Effector memory CD4-positive, alpha-beta T cell (primary cell): ENCODE data around the gene UBE2N.
"Not testable (repeated sequence)": the region's sequence is repeated elsewhere in the genome, so short reads cannot be mapped to it uniquely, and the experiment has no call there.

Source experiments
- DNase-seq, 3 donors: peaks; one replicate each; pipeline ENCODE4 v3.0.0-alpha.2; 2020
- H3K27ac ChIP-seq: 2 replicates; pipeline ENCODE4 v1.7.0; 2013; ENCODE audit warnings: mild to moderate bottlenecking, low read length, moderate library complexity; ENCODE audit not compliant: insufficient read depth, poor library complexity, severe bottlenecking
- H3K27me3 ChIP-seq: replicated peaks from 2 replicates; pipeline ENCODE4 v1.7.0; 2013; ENCODE audit warnings: mild to moderate bottlenecking, low read length; ENCODE audit not compliant: insufficient read depth, control insufficient read depth, poor library complexity, severe bottlenecking
- H3K36me3 ChIP-seq: 2 replicates; pipeline ENCODE4 v1.7.0; 2013; ENCODE audit warnings: mild to moderate bottlenecking, low read length, moderate library complexity; ENCODE audit not compliant: control insufficient read depth, insufficient read depth
- H3K4me1 ChIP-seq: 2 replicates; pipeline ENCODE4 v1.7.0; 2013; ENCODE audit warnings: low read length, mild to moderate bottlenecking; ENCODE audit not compliant: control insufficient read depth, insufficient read depth, poor library complexity, severe bottlenecking
- H3K4me3 ChIP-seq: 2 replicates; pipeline ENCODE4 v1.7.0; 2013; ENCODE audit warnings: low read length, low read depth, mild to moderate bottlenecking; ENCODE audit not compliant: insufficient read depth, poor library complexity, severe bottlenecking
- H3K9me3 ChIP-seq: 2 replicates; pipeline ENCODE4 v1.7.0; 2013; ENCODE audit warnings: mild to moderate bottlenecking, low read length, moderate library complexity; ENCODE audit not compliant: control insufficient read depth

The UBE2N gene

GRCh38 chr12:93413064-93413463, 28.7 kb downstream of the UBE2N start:
- H3K4me3 ChIP-seq = no peak overlapping the region
- H3K27me3 ChIP-seq = no peaks in the 10 kb centered on the region
- H3K36me3 ChIP-seq = peaks cover 21% of the 10 kb centered on the region
- H3K9me3 ChIP-seq = no peaks in the 10 kb centered on the region
- H3K27ac ChIP-seq = no peak overlapping the region
- no peak for DNase-seq
- H3K4me1 ChIP-seq = peaks cover 9% of the 10 kb centered on the region

GRCh38 chr12:93412396-93412795, 29.4 kb downstream of the UBE2N start:
- H3K36me3 ChIP-seq = peaks cover 21% of the 10 kb centered on the region
- not testable (repeated sequence) for H3K27me3 ChIP-seq, H3K4me3 ChIP-seq, H3K4me1 ChIP-seq, H3K9me3 ChIP-seq, DNase-seq, H3K27ac ChIP-seq

- H3K27me3 ChIP-seq, DNase-seq, H3K4me1 ChIP-seq, H3K4me3 ChIP-seq, H3K9me3 ChIP-seq: not testable (repeated sequence)
- Histone ChIP-seq H3K36me3 (peaks cover 21% of the 10 kb centered on the region), H3K27ac (peak overlapping the region; percentile 13)
Observed at GRCh38 chr12:93411060-93411459, 30.7 kb downstream of the UBE2N start.

- not testable (repeated sequence) for H3K27ac ChIP-seq, H3K4me1 ChIP-seq, H3K4me3 ChIP-seq, DNase-seq, H3K9me3 ChIP-seq, H3K27me3 ChIP-seq
- H3K36me3 ChIP-seq = peaks cover 21% of the 10 kb centered on the region
Observed at GRCh38 chr12:93409343-93410187, 32.2 kb downstream of the UBE2N start.

GRCh38 chr12:93408813-93409212, 32.9 kb downstream of the UBE2N start:
- H3K4me3 ChIP-seq = no peak overlapping the region
- H3K27ac ChIP-seq = no peak overlapping the region

GRCh38 chr12:93407963-93408283, 33.8 kb downstream of the UBE2N start:
- Histone ChIP-seq H3K4me1 (no peaks in the 10 kb centered on the region), H3K9me3 (no peaks in the 10 kb centered on the region), H3K27ac (no peak overlapping the region), H3K36me3 (peaks cover 21% of the 10 kb centered on the region), H3K4me3 (no peak overlapping the region), H3K27me3 (no peaks in the 10 kb centered on the region)
- DNase-seq = no peak

More at GRCh38 chr12:93408813-93409212, 32.9 kb downstream of the UBE2N start:
- Histone ChIP-seq H3K27me3 (no peaks in the 10 kb centered on the region), H3K9me3 (no peaks in the 10 kb centered on the region), H3K36me3 (peaks cover 21% of the 10 kb centered on the region), H3K4me1 (peaks cover 3% of the 10 kb centered on the region)
- DNase-seq = no peak

GRCh38 chr12:93407054-93407962, 34.4 kb downstream of the UBE2N start:
- Histone ChIP-seq H3K9me3 (no peaks in the 10 kb centered on the region), H3K27ac (no peak overlapping the region), H3K36me3 (peaks cover 21% of the 10 kb centered on the region), H3K4me1 (no peaks in the 10 kb centered on the region), H3K27me3 (no peaks in the 10 kb centered on the region), H3K4me3 (no peak overlapping the region)
- DNase-seq = no peak

GRCh38 chr12:93404961-93405849, 36.5 kb downstream of the UBE2N start:
- no peaks in the 10 kb centered on the region for H3K4me1 ChIP-seq
- H3K36me3 ChIP-seq = peaks cover 13% of the 10 kb centered on the region
- no peak overlapping the region for H3K27ac ChIP-seq
- no peaks in the 10 kb centered on the region for H3K27me3 ChIP-seq
- H3K4me3 ChIP-seq = no peak overlapping the region
- no peaks in the 10 kb centered on the region for H3K9me3 ChIP-seq
- DNase-seq = no peak

- peaks cover 7% of the 10 kb centered on the region for H3K36me3 ChIP-seq
- no peaks in the 10 kb centered on the region for H3K4me1 ChIP-seq
- no peak overlapping the region for H3K27ac ChIP-seq
- H3K9me3 ChIP-seq = no peaks in the 10 kb centered on the region
- H3K4me3 ChIP-seq = no peak overlapping the region
- no peaks in the 10 kb centered on the region for H3K27me3 ChIP-seq
- DNase-seq = no peak
Observed at GRCh38 chr12:93403988-93404803, 37.6 kb downstream of the UBE2N start.
